Astrocyte (in vitro differentiated cells and primary cell): ENCODE results near the gene PRPF31. TPM values are rescaled to one million over a fixed set of nuclear protein-coding genes. Genes with fewer than 3 reads are reported as not detected.

ENCODE experiments used
- DNase-seq: peaks from one replicate; pipeline ENCODE4 v3.0.0-alpha.2; 2010; ENCODE audit warnings: low read depth
- FAIRE-seq: peaks from 2 replicates; lab custom pipeline; 2011; peaks lifted over from hg19 to GRCh38; lab: Jason Lieb, UNC
- H2AFZ ChIP-seq: 2 replicates; pipeline ENCODE4 v1.6.0; 2012; ENCODE audit warnings: low read depth, low read length, inconsistent platforms
- H3K27ac ChIP-seq: 2 replicates; pipeline ENCODE4 v1.5.1; 2011; ENCODE audit warnings: low read depth, low read length, inconsistent platforms
- H3K27me3 ChIP-seq: 2 replicates; pipeline ENCODE4 v1.6.0; 2011; ENCODE audit warnings: low read length, inconsistent platforms; ENCODE audit not compliant: insufficient read depth
- H3K36me3 ChIP-seq: 2 replicates; pipeline ENCODE4 v1.5.1; 2011; ENCODE audit warnings: low read length, inconsistent platforms; ENCODE audit not compliant: insufficient read depth
- H3K4me1 ChIP-seq: 2 replicates; pipeline ENCODE4 v1.5.1; 2011; ENCODE audit warnings: low read length, inconsistent platforms; ENCODE audit not compliant: insufficient read depth
- H3K4me2 ChIP-seq: 2 replicates; pipeline ENCODE4 v1.6.0; 2012; ENCODE audit warnings: low read length, inconsistent platforms
- H3K4me3 ChIP-seq: 2 replicates; pipeline ENCODE4 v1.5.1; 2011; ENCODE audit warnings: low read depth, mild to moderate bottlenecking, low read length, inconsistent platforms; ENCODE audit not compliant: insufficient read depth
- H3K79me2 ChIP-seq: 2 replicates; pipeline ENCODE4 v1.6.0; 2012; ENCODE audit warnings: mild to moderate bottlenecking, low read length, inconsistent platforms; ENCODE audit not compliant: insufficient read depth
- H3K9ac ChIP-seq: 2 replicates; pipeline ENCODE4 v1.6.0; 2012; ENCODE audit warnings: mild to moderate bottlenecking, low read length, inconsistent platforms
- H3K9me3 ChIP-seq: 2 replicates; pipeline ENCODE4 v1.5.1; 2012; ENCODE audit warnings: low read depth, mild to moderate bottlenecking, low read length, inconsistent platforms; ENCODE audit not compliant: insufficient read depth
- H4K20me1 ChIP-seq: 2 replicates; pipeline ENCODE4 v1.6.0; 2012; ENCODE audit warnings: low read length, inconsistent platforms; ENCODE audit not compliant: insufficient read depth
- H3K27ac Mint-ChIP-seq: one replicate; pipeline ENCODE4 v1.8.0; 2021; ENCODE audit warnings: mild to moderate bottlenecking, mixed read lengths; ENCODE audit not compliant: unreplicated experiment
- H3K27me3 Mint-ChIP-seq: one replicate; pipeline ENCODE4 v1.8.0; 2021; ENCODE audit warnings: low read depth, mixed read lengths; ENCODE audit not compliant: unreplicated experiment
- H3K36me3 Mint-ChIP-seq: one replicate; pipeline ENCODE4 v1.8.0; 2021; ENCODE audit warnings: low read depth, mixed read lengths; ENCODE audit not compliant: unreplicated experiment
- H3K4me1 Mint-ChIP-seq: one replicate; pipeline ENCODE4 v1.8.0; 2021; ENCODE audit warnings: low read depth, mixed read lengths; ENCODE audit not compliant: unreplicated experiment
- H3K4me3 Mint-ChIP-seq: one replicate; pipeline ENCODE4 v1.8.0; 2021; ENCODE audit warnings: mild to moderate bottlenecking, moderate library complexity, mixed read lengths; ENCODE audit not compliant: unreplicated experiment
- H3K9me3 Mint-ChIP-seq: one replicate; pipeline ENCODE4 v1.8.0; 2021; ENCODE audit warnings: mild to moderate bottlenecking, mixed read lengths; ENCODE audit not compliant: unreplicated experiment
- EZH2 ChIP-seq: IDR thresholded peaks from 2 replicates; pipeline ENCODE4 v1.6.1; 2012; ENCODE audit warnings: mild to moderate bottlenecking, low read length, inconsistent platforms; ENCODE audit not compliant: insufficient read depth
- total RNA-seq: library from RNA; stranded (reverse); gene quantifications from 2 replicates; pipeline ENCODE4 v1.2.1, GENCODE V29; 2021
- TF ChIP-seq, protein P1 (sequence below): IDR thresholded peaks from 2 replicates; pipeline ENCODE4 v1.5.1; 2011; ENCODE audit warnings: low read depth, mild to moderate bottlenecking, inconsistent platforms, low read length, moderate library complexity; ENCODE audit not compliant: insufficient read depth

PRPF31 gene
- total RNA-seq, 1 donor from 2014 or later = 67.2 TPM

DNA sequence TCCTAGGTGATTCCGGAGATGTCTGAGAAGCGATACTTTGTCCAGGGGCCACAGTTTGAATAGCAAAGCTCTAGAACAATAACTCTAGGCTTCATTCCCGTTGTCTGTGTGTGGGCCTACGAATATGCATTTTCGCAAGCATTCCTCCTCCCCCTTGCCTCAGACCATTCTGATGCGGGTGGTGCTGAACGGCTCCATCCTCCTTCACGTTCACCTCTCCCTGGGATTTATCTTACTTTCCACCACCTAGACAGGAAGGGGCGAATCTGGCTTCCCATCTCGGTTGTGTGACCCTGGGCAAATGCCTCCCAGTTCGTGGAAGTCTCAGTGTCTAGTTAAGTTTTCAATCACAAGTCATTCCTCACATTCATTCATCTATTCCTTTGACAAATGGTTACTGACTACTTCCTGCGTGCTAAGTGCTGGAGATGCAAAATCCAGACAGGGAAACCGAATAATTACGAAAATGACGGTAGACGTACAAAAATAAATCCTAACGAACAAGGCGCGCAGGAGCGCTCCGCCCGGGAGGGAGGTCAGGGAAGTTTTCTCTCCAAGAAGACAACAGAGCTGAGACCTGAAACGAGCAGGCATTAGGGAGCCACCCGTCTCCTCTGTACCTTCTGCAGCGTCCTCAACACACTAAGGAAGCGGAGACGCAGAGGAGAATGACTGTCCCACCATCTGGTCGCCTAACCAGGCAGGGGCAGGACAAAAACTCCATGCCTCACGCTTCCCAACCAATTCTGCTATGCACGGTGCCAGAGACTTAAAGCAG, 20.7 kb downstream of the PRPF31 start:
- peak overlapping the region; percentile 17 for H3K27ac ChIP-seq
- H4K20me1 ChIP-seq = peaks cover 29% of the 10 kb centered on the region
- peak overlapping the region; percentile 68 for H3K4me3 ChIP-seq
- TF ChIP-seq, protein P1, sequence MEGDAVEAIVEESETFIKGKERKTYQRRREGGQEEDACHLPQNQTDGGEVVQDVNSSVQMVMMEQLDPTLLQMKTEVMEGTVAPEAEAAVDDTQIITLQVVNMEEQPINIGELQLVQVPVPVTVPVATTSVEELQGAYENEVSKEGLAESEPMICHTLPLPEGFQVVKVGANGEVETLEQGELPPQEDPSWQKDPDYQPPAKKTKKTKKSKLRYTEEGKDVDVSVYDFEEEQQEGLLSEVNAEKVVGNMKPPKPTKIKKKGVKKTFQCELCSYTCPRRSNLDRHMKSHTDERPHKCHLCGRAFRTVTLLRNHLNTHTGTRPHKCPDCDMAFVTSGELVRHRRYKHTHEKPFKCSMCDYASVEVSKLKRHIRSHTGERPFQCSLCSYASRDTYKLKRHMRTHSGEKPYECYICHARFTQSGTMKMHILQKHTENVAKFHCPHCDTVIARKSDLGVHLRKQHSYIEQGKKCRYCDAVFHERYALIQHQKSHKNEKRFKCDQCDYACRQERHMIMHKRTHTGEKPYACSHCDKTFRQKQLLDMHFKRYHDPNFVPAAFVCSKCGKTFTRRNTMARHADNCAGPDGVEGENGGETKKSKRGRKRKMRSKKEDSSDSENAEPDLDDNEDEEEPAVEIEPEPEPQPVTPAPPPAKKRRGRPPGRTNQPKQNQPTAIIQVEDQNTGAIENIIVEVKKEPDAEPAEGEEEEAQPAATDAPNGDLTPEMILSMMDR = no peak
- TF ChIP-seq EZH2 = no peak
- H3K79me2 ChIP-seq = peaks cover 38% of the 10 kb centered on the region
- H2AFZ ChIP-seq = peak overlapping the region; percentile 67
- FAIRE-seq (no peak), DNase-seq (no peak)
- no peaks in the 10 kb centered on the region for H3K9me3 ChIP-seq
- peak overlapping the region; percentile 95 for H3K4me2 ChIP-seq
- H3K9ac ChIP-seq = peak overlapping the region; percentile 74
- H3K4me1 ChIP-seq = peaks cover 14% of the 10 kb centered on the region
- peak overlapping the region; percentile 87 for H3K27ac Mint-ChIP-seq
- H3K36me3 ChIP-seq = peaks cover 2% of the 10 kb centered on the region
- H3K4me3 Mint-ChIP-seq = peak overlapping the region; percentile 87
- peaks cover 10% of the 10 kb centered on the region for H3K36me3 Mint-ChIP-seq
- H3K27me3 ChIP-seq = no peaks in the 10 kb centered on the region
- peaks cover 11% of the 10 kb centered on the region for H3K4me1 Mint-ChIP-seq
- no peaks in the 10 kb centered on the region for H3K27me3 Mint-ChIP-seq
- H3K9me3 Mint-ChIP-seq = no peaks in the 10 kb centered on the region

DNA sequence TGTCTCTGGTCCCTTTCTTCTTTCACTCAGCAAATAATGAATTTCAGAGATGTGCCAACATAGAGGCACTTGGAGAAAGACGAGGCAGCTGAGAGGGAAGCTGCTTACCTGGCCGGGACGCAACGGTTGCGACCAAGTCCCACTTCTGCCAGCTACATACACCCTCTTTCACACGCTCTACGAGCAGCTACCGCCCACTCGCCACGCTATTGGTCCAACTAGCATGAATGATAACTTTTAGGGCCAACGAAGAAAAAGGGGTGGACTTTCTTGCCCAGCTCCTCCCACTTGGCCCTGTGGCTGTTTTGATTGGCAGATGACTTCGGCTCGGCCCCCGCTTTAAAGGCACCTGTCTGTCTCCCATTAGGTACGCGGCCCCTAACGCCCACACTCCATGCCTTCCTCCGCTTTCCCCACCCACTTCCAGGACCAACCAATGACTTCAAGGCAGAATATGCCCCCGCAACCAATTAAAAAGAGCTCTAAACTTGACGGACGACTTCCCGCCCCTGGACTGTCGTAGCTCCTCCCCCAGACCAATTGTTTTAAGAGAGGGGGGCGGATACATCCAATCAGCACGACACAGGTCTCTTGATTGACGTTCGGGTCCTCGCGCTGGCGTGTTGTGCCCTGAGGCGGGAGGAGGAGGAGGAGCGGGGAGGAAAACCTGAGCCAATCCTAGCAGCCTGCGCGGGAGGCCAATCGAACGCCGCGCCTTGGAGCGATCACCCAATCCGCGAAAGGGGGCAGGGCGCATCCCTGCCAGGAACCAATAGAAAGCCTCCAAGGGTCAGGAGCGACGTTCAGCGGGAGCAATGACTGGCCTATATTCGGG, 21.5 kb downstream of the PRPF31 start:
- Histone ChIP-seq H3K36me3 (peaks cover under 1% of the 10 kb centered on the region), H3K9ac (peak overlapping the region; percentile 98), H3K4me1 (peaks cover 15% of the 10 kb centered on the region), H3K4me3 (peak overlapping the region; percentile 72), H3K27me3 (no peaks in the 10 kb centered on the region), H3K4me2 (peak overlapping the region; percentile 95), H2AFZ (peak overlapping the region; percentile 67), H3K27ac (peak overlapping the region; percentile 92), H4K20me1 (peaks cover 37% of the 10 kb centered on the region), H3K79me2 (peaks cover 46% of the 10 kb centered on the region), H3K9me3 (no peaks in the 10 kb centered on the region)
- DNase-seq (peak; percentile 100), FAIRE-seq (peak; percentile 68)
- no peaks in the 10 kb centered on the region for H3K9me3 Mint-ChIP-seq
- peak overlapping the region; percentile 87 for H3K27ac Mint-ChIP-seq
- peaks cover 10% of the 10 kb centered on the region for H3K36me3 Mint-ChIP-seq
- peak overlapping the region; percentile 87 for H3K4me3 Mint-ChIP-seq
- TF ChIP-seq, protein P1 = no peak
- TF ChIP-seq EZH2 = no peak
- H3K27me3 Mint-ChIP-seq = no peaks in the 10 kb centered on the region
- peaks cover 18% of the 10 kb centered on the region for H3K4me1 Mint-ChIP-seq
